GM19463 (cell line): ENCODE data around the gene C16orf78.

Experiments
- ATAC-seq: cut with Tn5 transposase; IDR thresholded peaks from one replicate; pipeline ENCODE4 v1.9.1; 2021; ENCODE audit warnings: mild to moderate bottlenecking, moderate library complexity; ENCODE audit not compliant: unreplicated experiment

The C16orf78 gene

DNA sequence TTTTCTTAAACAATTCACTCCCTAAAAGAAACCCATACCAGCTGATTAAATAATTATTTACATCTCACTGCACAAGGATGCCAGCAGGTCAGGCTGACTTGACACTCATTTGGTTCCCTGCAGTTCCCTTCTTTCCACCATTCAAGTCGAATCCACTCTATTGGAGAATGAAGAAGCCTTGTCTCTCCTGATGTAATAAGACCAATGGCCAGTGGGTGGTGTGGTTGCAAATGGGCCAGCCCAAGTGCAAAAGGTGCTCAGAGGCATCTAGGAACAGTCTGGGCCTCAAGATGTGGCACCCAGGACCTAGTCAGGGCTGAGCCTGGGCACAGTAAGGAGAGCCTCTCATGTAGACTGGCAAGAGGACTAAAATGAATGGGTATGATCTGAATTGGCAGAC, 9.3 kb downstream of the C16orf78 start:
- ATAC-seq, result no peak

DNA sequence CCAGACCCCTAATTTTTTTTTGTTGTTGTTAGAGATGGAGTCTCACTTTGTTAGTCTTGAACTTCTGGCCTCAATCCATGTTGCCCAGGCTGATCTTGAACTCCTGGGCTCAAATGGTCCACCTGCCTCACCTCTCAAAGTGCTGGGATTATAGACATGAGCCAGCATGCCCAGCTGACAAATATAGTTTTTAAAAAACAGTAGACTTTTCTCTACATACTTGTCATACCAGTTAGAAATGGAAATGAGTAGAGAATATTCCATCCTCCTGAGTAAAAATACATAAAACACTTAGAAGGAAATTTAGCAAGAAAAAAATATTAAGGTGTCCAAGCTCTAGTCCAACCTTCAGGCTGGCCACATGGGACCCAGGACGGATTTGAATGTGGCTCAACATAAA, 21.4 kb downstream of the C16orf78 start:
- ATAC-seq, result no peak

DNA sequence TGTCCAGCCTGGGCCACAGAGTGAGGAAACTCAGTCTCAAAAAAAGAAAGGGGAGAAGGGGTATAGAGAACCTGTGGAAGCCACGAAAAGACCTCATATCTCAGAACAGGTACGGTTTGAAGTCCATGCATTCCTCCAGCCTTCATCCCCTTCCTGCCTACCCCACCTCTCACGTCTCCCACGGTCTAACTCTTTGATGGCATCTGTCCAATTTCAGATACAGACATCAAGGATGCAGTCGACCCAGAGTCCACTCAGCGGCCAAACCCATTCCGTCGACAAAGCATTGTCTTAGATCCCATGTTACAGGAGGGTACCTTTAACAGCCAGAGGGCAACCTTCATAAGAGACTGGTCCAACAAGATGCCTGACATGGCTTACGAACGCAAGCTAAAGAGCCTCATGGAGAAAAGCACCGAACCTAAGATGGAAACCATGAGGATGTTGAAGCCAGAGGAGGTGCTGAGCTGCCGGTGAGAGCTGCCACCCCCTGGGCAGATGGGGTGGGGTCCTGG, 22.7 kb downstream of the C16orf78 start:
- ATAC-seq, result no peak

DNA sequence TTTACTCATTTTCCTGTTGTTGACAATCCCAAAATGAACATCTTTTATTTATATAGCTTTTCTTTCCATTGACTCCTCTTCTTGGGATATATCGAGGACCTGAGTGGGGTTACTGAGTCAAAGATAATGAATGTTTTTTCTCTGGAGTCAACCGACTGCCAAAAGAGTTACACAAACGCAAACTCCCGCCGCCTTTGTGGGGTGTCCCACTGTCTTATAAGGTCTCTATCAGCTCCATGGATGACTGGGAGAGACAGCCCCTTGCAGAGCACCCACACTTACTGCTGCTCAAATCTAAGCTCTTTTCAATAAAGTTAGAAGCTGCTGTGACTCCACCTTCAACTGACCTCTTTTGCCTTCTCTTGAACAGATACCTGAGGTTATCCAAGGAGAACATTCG, 25.2 kb downstream of the C16orf78 start:
- no peak for ATAC-seq

DNA sequence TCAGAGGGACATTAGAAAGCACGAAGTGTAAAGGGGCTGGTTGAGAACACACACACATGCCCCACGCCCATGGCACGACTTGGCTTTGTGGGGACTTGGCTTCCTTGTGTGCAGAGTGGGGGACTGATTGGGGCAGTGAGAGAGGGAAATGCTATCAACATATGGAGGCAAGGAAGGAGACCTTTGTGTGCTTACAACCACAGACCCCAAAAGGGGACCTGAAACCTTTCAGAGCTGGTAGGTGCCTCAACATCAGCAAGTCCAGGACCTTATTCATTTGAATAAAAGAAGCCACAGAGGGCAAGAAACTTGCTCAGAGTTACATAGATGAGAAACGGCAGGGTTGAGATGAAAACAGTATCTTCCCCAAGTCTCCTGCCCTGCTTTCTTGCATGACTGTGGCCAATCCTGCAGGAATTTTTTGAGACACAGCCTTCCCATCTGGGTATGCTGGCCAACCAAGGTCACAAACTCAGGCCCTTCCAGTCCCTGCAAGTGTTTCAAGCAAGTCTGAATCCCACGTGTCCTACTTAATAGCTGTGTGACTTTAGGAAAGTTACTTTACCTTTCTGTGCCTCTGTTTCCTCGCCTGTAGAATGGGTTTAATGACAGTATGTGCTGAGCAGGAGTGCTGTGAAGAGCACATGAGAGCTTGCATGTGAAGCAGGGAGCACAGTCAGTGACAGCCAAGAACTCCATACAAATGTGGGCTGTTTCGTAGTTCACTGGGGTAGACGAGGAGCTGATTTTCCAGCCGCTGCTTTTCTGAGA, 26.2 kb downstream of the C16orf78 start:
- peak; percentile 96 for ATAC-seq

DNA sequence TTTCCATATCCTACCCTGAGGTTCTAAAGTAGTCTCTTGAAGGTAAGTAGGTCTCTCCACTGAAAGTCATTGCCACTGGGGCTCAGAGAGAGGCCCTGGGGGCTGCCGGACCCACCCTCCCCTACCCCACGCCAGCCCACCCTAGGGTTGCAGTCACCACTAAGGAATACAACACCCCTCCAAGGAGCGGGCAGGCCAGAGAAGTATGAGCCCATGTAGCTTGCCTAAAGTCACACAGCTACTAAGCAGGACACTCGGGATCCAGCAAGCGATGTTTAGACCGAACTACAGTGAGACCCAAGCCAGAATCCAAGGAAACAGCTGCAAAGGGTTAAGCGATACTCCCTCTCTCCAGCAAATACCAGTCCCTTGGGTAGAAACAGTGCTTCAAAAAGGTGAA, 27.0 kb downstream of the C16orf78 start:
- ATAC-seq, result no peak

DNA sequence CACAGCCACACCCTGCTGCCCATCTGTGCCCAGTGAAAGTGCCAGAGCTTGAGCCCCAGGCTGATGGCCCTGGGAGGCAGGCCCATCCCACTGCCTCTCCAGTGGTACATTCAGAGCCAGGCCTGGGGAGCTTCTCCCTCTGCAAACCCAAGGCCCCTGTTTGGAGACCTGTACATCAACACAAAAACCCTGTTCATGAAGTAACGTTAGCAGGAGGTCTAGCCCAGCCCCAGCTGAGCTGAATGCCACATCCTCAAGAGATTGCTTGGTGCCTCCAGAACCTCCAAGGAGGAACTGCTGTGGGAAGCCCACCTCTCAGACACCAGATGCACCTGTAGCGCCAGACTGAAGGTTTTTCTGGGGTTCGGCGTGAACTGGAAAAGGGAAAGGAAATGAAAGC, 31.5 kb downstream of the C16orf78 start:
- ATAC-seq, result no peak

DNA sequence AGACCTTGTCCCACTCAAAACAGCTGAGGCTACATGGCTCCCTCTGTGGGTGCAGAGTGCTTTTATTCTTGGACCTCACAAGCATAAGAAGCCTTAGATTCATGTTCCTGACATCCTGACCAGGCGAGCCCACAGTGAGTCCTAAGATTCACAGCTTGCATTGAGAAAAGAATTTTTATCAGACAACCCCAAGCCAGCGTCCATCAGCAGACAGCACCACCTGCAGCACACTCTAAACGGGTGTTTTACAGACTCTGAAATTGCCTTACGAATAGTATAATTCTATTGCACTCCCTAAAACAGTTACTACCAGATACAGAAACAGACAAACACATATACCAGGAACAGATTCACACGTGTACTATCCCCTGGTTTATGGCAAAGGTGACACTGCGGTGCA, 31.9 kb downstream of the C16orf78 start:
- no peak for ATAC-seq

DNA sequence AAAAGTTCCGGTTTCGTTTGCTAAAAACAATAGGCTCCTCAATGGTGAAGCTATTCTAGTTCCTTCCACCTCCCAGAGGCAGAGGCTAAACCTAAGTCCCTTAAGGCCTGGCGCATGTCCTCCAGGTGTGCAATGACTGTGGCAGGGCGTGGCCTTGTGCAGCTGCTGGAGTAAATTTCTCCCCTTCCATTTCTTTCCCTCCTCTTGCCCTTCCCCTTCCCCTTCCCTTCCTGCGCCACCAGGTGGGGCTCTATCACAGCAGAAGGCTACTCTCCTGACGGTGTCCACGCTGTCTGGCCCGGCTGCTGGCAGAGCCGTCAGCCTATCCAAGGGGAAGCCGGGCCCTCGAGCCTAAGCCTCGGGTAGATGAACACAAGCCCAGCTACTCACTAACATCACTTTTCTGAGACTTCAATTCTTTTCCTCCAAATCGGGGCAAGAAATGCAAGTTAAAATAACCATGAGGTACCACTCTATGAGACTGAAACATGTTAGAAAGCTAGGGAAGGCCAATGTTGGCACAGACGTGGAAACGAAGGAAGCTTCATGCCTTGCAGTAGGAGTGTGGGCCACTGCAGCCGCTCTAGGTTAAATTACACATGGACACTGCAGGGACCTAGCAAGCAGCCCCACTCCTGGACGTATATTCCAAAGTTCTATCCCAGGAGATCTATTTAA, 34.4 kb downstream of the C16orf78 start:
- peak; percentile 98 for ATAC-seq

DNA sequence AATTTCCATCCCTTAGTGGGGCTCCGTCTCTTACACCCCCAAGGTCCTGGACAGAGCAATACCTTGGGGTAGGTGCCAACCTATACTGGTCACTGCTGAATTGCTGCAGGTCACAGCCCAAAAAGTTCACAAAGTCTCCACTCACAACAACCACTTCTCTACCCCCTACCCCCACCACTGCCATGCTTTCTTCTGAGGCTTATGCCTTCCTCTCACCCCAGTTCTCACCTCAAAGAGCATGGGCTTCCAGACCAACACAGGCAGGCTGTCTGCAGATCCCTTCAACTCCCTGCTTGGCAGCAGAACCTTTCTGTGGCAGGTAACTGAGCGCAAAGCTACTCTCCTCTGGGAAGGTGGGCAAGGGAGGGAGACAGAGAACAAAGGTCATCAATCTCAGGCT, 35.5 kb downstream of the C16orf78 start:
- no peak for ATAC-seq

DNA sequence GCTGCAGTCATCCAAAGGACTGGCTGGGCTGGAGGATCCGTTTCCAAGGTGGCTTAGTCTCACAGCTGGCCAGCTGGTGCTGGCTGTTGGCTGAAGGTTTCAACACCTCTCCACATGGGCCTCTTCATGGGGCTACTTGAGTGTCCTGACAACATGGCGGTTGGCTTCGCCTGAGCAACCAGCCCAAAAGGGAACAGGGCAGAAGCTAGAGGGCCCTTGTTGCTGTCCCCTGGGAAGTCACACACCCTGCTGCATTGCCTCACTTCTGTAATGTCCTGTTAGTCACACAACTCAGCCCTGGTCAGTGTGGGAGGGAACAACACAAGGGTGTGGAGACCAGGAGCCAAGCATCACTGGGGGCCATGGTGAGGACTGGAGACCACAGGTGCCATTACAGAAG, 36.6 kb downstream of the C16orf78 start:
- ATAC-seq, result no peak

DNA sequence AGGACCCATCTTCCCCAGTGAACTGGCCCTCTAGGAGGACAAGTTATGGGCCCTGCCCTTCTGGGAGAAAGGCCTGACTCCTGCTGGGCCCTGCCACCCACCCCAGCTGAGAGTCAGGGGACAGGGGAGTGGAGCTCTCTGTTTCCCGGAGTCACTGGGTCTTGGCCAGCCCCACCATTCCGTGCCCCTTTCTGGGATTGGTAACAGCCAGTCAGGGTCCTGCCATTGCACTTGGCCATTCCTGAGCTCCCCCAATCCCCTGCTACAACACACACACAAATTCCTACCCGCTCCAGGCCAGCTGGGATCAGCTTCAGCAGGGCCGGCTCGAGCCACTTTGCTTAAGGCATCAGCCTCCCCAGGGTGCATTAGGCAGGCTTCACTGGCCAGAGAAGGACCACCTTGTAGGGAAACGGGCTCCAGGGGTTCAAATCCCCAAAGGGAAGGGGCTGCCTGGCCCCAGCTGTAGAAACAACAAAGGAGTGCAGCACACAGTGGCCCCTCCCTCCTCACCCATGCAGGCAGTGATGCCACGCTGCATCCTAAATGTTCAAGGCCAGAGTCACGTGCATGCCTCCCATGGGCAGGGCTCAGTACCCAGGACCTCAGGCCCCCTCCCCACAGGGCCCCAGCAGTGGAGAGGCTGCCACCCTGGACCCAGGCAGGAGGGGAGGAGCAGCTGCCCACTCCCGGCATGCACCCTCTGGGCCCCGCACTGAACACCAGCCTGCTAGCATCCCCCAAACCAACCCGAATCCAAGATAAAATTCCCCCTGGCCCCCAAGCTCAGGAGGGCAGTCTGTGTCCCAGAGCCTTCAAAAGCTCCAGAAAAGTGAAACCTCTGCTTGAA, 37.7 kb downstream of the C16orf78 start:
- no peak for ATAC-seq

DNA sequence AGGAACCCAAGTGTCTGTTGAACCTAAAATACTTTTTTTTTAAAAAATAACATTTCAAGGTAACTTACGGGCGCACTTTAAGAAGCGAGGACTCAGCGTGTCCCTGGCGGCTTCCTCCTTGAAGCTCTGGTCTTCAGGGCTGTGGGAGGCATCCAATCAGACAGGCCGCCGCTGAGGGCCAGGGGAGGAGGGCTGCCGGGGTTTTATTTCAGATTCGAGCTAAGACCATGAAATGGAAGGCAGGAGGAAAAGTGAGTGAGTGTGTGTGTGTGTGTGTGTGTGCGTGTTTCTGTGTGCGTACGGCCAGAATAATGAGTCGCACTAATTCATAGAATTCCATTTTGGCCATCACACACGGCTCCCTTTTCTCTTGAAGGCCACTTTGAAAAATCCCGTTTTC, 41.1 kb downstream of the C16orf78 start:
- no peak for ATAC-seq

DNA sequence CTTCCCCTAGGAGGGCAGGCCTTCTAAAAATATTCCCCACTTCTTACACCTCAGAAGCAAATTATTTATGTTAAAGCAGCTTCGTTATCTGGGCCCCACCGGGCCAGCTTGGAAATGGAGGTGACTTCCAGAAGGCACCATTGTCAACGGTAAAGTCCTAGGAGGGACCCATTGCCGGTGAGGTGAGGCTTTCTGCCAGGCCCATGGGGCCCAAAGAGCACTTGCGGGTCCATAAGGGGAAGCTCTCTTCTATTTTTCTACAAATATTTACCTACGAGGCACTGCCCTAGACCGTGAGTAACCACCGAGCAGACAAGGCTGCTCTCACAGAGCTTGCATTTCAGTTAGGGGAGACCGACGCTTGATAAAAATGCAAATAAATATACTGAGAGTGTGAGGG, 41.5 kb downstream of the C16orf78 start:
- no peak for ATAC-seq

DNA sequence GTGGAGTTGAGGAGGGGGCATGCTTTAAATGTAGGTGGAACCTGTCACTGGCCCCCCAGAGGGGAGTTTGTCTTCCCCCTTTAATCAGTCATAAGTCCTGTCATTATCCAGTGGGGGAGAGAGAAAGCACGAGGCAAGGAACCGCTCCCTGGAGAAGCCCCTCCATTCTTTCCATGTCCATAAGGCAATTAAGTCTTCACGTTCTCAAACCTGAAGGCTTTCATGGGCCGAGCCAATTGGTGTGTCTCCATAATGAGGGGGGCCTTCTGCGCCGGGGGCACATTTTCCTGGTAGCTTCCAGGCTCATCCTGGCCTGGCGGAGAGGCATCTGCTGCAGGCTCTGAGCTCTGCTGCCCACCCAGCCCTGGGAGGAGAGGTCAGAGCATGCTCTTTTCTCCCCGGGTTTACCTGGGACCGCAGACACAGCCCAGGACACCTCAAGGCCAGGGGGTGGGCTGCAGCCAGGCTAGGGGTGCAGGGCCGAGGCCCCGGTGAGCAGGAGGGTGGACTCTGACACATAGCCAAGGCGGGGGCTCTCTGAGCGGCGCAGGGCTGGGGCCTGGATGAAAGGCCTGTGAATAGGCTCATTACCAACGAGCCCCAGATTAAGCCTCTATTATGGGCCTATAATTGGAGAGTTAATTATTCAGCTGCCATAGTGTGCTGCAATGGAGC, 42.5 kb downstream of the C16orf78 start:
- ATAC-seq, result no peak

DNA sequence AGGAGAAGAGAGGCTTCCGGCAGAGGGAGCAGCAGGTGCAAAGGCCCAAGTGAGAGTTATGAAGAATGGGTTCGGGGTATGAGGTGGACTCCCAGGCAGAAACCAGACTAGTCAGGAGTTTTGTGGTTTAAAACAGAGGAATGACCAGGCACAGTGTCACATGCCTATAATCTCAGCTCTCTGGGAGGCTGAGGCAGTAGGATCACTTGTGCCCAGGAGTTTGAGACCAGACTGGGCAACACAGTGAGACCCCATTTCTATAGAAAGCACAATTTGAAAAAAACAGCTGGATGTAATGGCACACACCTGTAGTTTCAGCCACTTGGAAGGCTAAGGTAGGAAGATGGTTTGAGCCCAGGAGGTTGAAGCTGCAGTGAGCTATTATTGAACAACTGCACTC, 43.8 kb downstream of the C16orf78 start:
- ATAC-seq, result no peak

DNA sequence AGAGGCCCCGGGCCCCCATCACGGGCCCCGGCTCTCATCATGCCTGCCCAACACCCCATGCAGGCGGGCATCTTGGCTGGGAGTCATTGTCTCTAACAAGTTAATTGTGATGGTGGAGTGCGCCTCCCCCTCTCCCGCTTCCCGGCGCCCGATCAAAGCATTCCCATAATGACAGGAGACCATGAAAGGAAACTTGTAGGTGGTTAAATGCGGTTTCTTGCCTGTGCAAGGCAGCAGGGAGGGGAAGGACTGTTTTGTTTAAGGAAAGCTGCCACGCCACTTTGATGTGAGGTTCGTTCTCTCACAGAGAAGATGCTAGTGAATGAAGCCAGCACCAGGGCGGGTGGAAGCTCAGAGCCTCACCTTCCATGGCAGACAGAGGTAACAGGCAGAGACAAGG, 45.4 kb downstream of the C16orf78 start:
- no peak for ATAC-seq

DNA sequence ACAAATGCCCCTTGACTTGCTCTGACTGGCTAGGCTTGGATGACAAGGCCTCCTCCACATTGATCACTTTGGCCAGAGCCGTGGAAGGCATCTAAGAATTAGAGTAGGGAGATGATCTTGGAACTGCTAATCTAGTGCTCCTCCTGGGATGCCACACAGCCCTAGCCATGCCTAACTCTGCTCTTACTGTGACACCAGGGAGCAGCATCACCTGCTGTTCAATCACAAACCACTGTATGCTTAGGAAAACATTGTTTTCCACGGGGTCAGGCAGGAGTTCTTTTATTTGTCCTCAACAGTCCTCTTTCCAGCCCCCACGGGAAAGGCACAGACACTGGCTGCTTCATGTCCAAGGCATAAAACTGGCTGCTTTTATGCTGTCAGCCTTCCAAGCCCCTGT, 46.3 kb downstream of the C16orf78 start:
- ATAC-seq, result no peak

DNA sequence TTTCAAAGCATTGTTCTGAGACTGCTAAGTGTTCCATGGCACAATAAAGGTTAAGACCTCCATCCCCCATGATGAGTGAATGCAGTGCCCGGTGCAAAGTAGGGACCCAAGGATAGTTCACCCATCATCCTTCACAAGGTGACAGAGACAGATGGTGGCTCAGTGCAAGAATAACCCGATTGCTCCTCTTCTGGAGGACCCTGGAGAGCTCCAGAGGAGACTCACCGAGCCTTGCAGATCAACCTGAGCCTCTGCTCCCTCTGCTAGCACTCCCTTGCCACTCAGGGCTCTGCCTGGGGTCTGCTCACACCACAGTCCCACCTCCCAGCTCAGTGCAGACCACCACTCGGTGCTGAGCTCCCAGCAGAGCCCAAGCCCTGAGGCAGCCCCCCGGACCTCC, 49.3 kb downstream of the C16orf78 start:
- ATAC-seq, result no peak

DNA sequence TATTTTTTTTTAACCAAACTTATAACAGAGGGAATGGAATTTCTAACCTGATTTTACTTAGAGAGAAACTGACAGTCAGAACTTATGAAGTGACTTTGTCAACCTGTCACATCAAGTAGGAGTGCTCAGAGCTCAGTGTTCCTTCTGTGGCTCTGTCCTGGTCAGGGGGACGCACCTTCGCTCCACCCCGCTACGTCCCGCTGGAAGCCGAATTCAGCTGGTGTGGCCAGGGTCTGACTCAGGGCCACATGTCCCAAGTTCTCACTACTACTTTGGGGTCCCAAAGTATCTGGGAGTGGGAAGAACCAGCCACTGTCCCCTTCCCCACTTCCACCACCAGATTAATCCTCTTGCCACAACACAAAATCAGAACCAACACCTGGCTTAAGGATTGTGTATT, 51.4 kb downstream of the C16orf78 start:
- ATAC-seq, result no peak

DNA sequence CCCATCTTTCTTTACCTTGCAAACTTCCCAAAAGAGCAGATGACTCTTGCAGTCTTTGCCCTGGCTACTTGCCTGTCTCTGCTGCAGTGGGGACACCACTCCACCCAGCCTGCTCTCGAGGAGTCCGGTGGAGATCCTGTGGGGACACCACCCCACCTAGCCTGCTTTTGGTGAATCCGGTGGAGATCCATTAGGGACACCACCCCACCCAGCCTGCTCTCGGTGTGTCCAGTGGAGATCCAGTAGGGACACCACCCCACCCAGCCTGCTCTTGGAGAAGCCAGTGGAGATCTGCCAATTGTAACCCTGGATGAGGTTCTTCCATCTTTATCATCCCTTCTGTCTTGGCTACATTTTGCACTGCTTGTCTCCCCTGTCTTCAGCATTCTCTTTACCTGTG, 54.2 kb downstream of the C16orf78 start:
- ATAC-seq, result no peak
